ENCODE data around the gene TMEM19. TPM values are rescaled to one million over a fixed set of nuclear protein-coding genes. Genes with fewer than 3 reads are reported as not detected.

The TMEM19 gene
- total RNA-seq, 1 donor from 2014 or later: 13.7 TPM

GRCh38 chr12:71655907-71656306 lies 30.0 kb upstream of the TMEM19 start:
- H3K36me3 Mint-ChIP-seq (ENCODE audit: unreplicated experiment): peaks cover 21% of the 10 kb centered on the region
- TF ChIP-seq, protein P1, sequence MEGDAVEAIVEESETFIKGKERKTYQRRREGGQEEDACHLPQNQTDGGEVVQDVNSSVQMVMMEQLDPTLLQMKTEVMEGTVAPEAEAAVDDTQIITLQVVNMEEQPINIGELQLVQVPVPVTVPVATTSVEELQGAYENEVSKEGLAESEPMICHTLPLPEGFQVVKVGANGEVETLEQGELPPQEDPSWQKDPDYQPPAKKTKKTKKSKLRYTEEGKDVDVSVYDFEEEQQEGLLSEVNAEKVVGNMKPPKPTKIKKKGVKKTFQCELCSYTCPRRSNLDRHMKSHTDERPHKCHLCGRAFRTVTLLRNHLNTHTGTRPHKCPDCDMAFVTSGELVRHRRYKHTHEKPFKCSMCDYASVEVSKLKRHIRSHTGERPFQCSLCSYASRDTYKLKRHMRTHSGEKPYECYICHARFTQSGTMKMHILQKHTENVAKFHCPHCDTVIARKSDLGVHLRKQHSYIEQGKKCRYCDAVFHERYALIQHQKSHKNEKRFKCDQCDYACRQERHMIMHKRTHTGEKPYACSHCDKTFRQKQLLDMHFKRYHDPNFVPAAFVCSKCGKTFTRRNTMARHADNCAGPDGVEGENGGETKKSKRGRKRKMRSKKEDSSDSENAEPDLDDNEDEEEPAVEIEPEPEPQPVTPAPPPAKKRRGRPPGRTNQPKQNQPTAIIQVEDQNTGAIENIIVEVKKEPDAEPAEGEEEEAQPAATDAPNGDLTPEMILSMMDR (IDR thresholded peaks at IDR 0.05; ENCODE audit: partially characterized antibody, unreplicated experiment): no peak
- no peak overlapping the region for H3K27ac Mint-ChIP-seq (ENCODE audit: unreplicated experiment)
- H3K9me3 Mint-ChIP-seq (ENCODE audit: unreplicated experiment): no peaks in the 10 kb centered on the region
- no peaks in the 10 kb centered on the region for H3K4me1 Mint-ChIP-seq (ENCODE audit: low read depth, unreplicated experiment)
- no peak overlapping the region for H3K4me3 Mint-ChIP-seq (ENCODE audit: unreplicated experiment)
- H3K27me3 Mint-ChIP-seq (ENCODE audit: unreplicated experiment): no peaks in the 10 kb centered on the region
- DNase-seq: no peak

GRCh38 chr12:71656740-71657139 lies 29.1 kb upstream of the TMEM19 start:
- peaks cover 1% of the 10 kb centered on the region for H3K4me1 Mint-ChIP-seq (ENCODE audit: low read depth, unreplicated experiment)
- H3K9me3 Mint-ChIP-seq (ENCODE audit: unreplicated experiment): no peaks in the 10 kb centered on the region
- no peaks in the 10 kb centered on the region for H3K27me3 Mint-ChIP-seq (ENCODE audit: unreplicated experiment)

GRCh38 chr12:71661977-71662530 lies 23.8 kb upstream of the TMEM19 start:
- no peak for DNase-seq
- no peak overlapping the region for H3K27ac Mint-ChIP-seq (ENCODE audit: unreplicated experiment)
- H3K4me1 Mint-ChIP-seq (ENCODE audit: low read depth, unreplicated experiment): peaks cover 10% of the 10 kb centered on the region
- TF ChIP-seq, protein P1 (IDR thresholded peaks at IDR 0.05; ENCODE audit: partially characterized antibody, unreplicated experiment): no peak
- peaks cover 10% of the 10 kb centered on the region for H3K36me3 Mint-ChIP-seq (ENCODE audit: unreplicated experiment)
- peaks cover 12% of the 10 kb centered on the region for H3K9me3 Mint-ChIP-seq (ENCODE audit: unreplicated experiment)
- peak overlapping the region; percentile 93 for H3K4me3 Mint-ChIP-seq (ENCODE audit: unreplicated experiment)
- H3K27me3 Mint-ChIP-seq (ENCODE audit: unreplicated experiment): peaks cover 16% of the 10 kb centered on the region

More at GRCh38 chr12:71656740-71657139, 29.1 kb upstream of the TMEM19 start:
- Mint-ChIP-seq H3K27ac (ENCODE audit: unreplicated experiment) (no peak overlapping the region), H3K36me3 (ENCODE audit: unreplicated experiment) (peaks cover 21% of the 10 kb centered on the region), H3K4me3 (ENCODE audit: unreplicated experiment) (no peak overlapping the region)
- no peak for DNase-seq
- TF ChIP-seq, protein P1 (IDR thresholded peaks at IDR 0.05; ENCODE audit: partially characterized antibody, unreplicated experiment): no peak

GRCh38 chr12:71662849-71663560 lies 22.9 kb upstream of the TMEM19 start:
- DNase-seq: peak; percentile 65
- peak overlapping the region; percentile 93 for H3K4me3 Mint-ChIP-seq (ENCODE audit: unreplicated experiment)
- H3K9me3 Mint-ChIP-seq (ENCODE audit: unreplicated experiment): peaks cover 12% of the 10 kb centered on the region
- TF ChIP-seq, protein P1 (IDR thresholded peaks at IDR 0.05; ENCODE audit: partially characterized antibody, unreplicated experiment): no peak
- peaks cover 14% of the 10 kb centered on the region for H3K4me1 Mint-ChIP-seq (ENCODE audit: low read depth, unreplicated experiment)
- H3K27me3 Mint-ChIP-seq (ENCODE audit: unreplicated experiment): peaks cover 16% of the 10 kb centered on the region
- H3K36me3 Mint-ChIP-seq (ENCODE audit: unreplicated experiment): peaks cover 7% of the 10 kb centered on the region
- peak overlapping the region; percentile 99 for H3K27ac Mint-ChIP-seq (ENCODE audit: unreplicated experiment)

Measured in glutamatergic neuron (in vitro differentiated cells).